K562 (cell line): ENCODE results near the gene LEMD1. TPM values are rescaled to one million over a fixed set of nuclear protein-coding genes. Genes with fewer than 3 reads are reported as not detected.
A peak's percentile ranks its signal among the peaks of the same experiment; 100 is the strongest.

Experiments
- ATAC-seq: fragments of 200-7000 bp; cut with Tn5 transposase; 3 replicates; pipeline ENCODE4 v1.9.1; 2020; ENCODE audit warnings: moderate library complexity
- BruUV-seq: library from RNA; stranded (reverse); fragments of 400-500 nt; replicated peaks from 2 replicates; lab custom pipeline; 2021; lab: Mats Ljungman, UMichigan
- CTCF ChIA-PET: fragments of 300-600 bp; formaldehyde crosslinking; extraction: SDS; loops from one replicate; lab custom pipeline; 2021; ENCODE audit warnings: low intra/inter-chr PET ratio; lab: Yijun Ruan, JAX
- POLR2A ChIA-PET: fragments of 300-600, 350-650 bp; sonication (Branson Sonifier 250); formaldehyde crosslinking; extraction: SDS; loops from one replicate; lab custom pipeline; 2021; ENCODE audit warnings: antibody characterized with exemption, inconsistent platforms; lab: Yijun Ruan, JAX
- DNase-seq, 4 experiments: peaks; one replicate each; pipeline versions ENCODE4 v3.0.0 to v3.0.0-alpha.2; 2011 to 2018; ENCODE audit warnings: low spot score in 3 of 4, mixed read lengths in 3 of 4; ENCODE audit errors: extremely low read depth in 1 of 4
- FAIRE-seq: peaks from 2 replicates; lab custom pipeline; 2011; peaks lifted over from hg19 to GRCh38; lab: Jason Lieb, UNC
- H2AFZ ChIP-seq: 2 replicates; pipeline ENCODE4 v1.6.0; 2011; ENCODE audit warnings: low read depth, low read length, control low read depth, inconsistent platforms
- H3K27ac ChIP-seq: fragments of 200-600 bp; 3 replicates; pipeline ENCODE4 v1.8.0; 2011; ENCODE audit warnings: low read depth, mild to moderate bottlenecking, control low read depth, inconsistent platforms, low read length, moderate library complexity, mixed read lengths; ENCODE audit errors: extremely low read depth
- H3K27me3 ChIP-seq, 2 experiments: fragments of 300-600 bp in 1 of 2; 2 replicates in 1 of 2; 3 replicates in 1 of 2; pipeline versions ENCODE4 v1.6.0 to v1.8.0; 2011; ENCODE audit warnings: inconsistent platforms in 2 of 2, low read length in 2 of 2, mild to moderate bottlenecking in 1 of 2, mixed read lengths in 1 of 2, moderate library complexity in 1 of 2; ENCODE audit not compliant: control insufficient read depth in 2 of 2, insufficient read depth in 2 of 2
- H3K36me3 ChIP-seq: fragments of 300-600 bp; 3 replicates; pipeline ENCODE4 v1.8.0; 2011; ENCODE audit warnings: mild to moderate bottlenecking, low read length, inconsistent platforms; ENCODE audit not compliant: control insufficient read depth, insufficient read depth
- H3K4me1 ChIP-seq, 2 experiments: fragments of 200-600 bp in 1 of 2; replicated peaks in 1 of 2; 2 replicates in 1 of 2; 3 replicates in 1 of 2; pipeline versions ENCODE4 v1.5.1 to v1.8.0; 2011; ENCODE audit warnings: inconsistent platforms in 2 of 2, low read length in 2 of 2, mild to moderate bottlenecking in 1 of 2, mixed read lengths in 1 of 2, moderate library complexity in 1 of 2; ENCODE audit not compliant: control insufficient read depth in 2 of 2, insufficient read depth in 2 of 2
- H3K4me2 ChIP-seq: 2 replicates; pipeline ENCODE4 v1.6.1; 2011; ENCODE audit warnings: low read length, control low read depth, inconsistent platforms, mixed read lengths; ENCODE audit not compliant: insufficient read depth
- H3K4me3 ChIP-seq: fragments of 200-600 bp; sonication (generic), shearing (Covaris generic); 2 replicates; pipeline ENCODE4 v1.5.1; 2016; ENCODE audit warnings: control low read depth, inconsistent platforms
- H3K79me2 ChIP-seq: fragments of 200-600 bp; 3 replicates; pipeline ENCODE4 v1.8.0; 2011; ENCODE audit warnings: low read length, inconsistent platforms; ENCODE audit not compliant: control insufficient read depth, insufficient read depth
- H3K9ac ChIP-seq, 2 experiments: 2 replicates each; pipeline versions ENCODE4 v1.6.0 to v1.6.1; 2011; ENCODE audit warnings: low read depth in 2 of 2, low read length in 2 of 2, control low read depth in 1 of 2, inconsistent platforms in 1 of 2, mild to moderate bottlenecking in 1 of 2, mixed read lengths in 1 of 2; ENCODE audit not compliant: insufficient read depth in 1 of 2
- H3K9me1 ChIP-seq: one replicate; pipeline ENCODE4 v1.6.0; 2011; ENCODE audit warnings: inconsistent platforms, mild to moderate bottlenecking, low read length, moderate library complexity; ENCODE audit not compliant: control insufficient read depth, insufficient read depth
- H3K9me3 ChIP-seq: replicated peaks from 2 replicates; pipeline ENCODE4 v1.5.1; 2011; ENCODE audit warnings: low read depth, low read length, inconsistent platforms; ENCODE audit not compliant: control insufficient read depth, insufficient read depth
- H4K20me1 ChIP-seq: replicated peaks from 2 replicates; pipeline ENCODE4 v1.6.1; 2011; ENCODE audit warnings: low read length, inconsistent platforms, mixed read lengths; ENCODE audit not compliant: control insufficient read depth, insufficient read depth
- CREBBP ChIP-seq: IDR thresholded peaks from one replicate; pipeline ENCODE4 v1.6.1; 2012; ENCODE audit warnings: low read depth, mild to moderate bottlenecking, control low read depth, inconsistent platforms, low read length
- EGR1 ChIP-seq: fragments of 450-650 bp; conservative IDR thresholded peaks from 2 replicates; pipeline ENCODE4 v1.6.1; 2017; ENCODE audit warnings: mild to moderate bottlenecking
- NFYB ChIP-seq: IDR thresholded peaks from 2 replicates; pipeline ENCODE4 v1.6.1; 2011; ENCODE audit warnings: mild to moderate bottlenecking, moderate library complexity; ENCODE audit not compliant: insufficient read length; ENCODE audit errors: extremely low read depth
- SRF ChIP-seq, 2 experiments: fragments of 250-450, 450-650 bp in 1 of 2; sonication (Bioruptor Pico) in 1 of 2; sonication (generic) in 1 of 2; formaldehyde crosslinking; IDR thresholded peaks; 2 replicates each; pipeline versions ENCODE4 v1.5.0 to v1.5.1; 2020 to 2022; ENCODE audit warnings: mild to moderate bottlenecking in 1 of 2, missing genetic modification reagents in 1 of 2
- ZBTB26 ChIP-seq: fragments of 450-650 bp; formaldehyde crosslinking; IDR thresholded peaks from 2 replicates; pipeline ENCODE4 v1.4.0; 2022; ENCODE audit warnings: missing genetic modification characterization
- WGBS: fragments of 100-300 bp; shearing (Covaris generic); methylation state at CpG from one replicate; pipeline ENCODE4 v1.1.6; 2016; ENCODE audit warnings: low coverage, mixed read lengths; ENCODE audit not compliant: insufficient coverage; ENCODE audit errors: missing lambda C conversion rate; 5-methylcytosine and 5-hydroxymethylcytosine counted together
- in situ Hi-C: fragments of 300-500 bp; cut with MboI; formaldehyde crosslinking; loops from 4 replicates; pipeline ENCODE4 v1.15.0; 2018; ENCODE audit warnings: inconsistent platforms, mixed read lengths
- intact Hi-C: fragments of 100-400 bp; cut with micrococcal nuclease; formaldehyde crosslinking; loops from 2 replicates; pipeline ENCODE4 v1.14.2; 2022
- polyA plus RNA-seq, 8 experiments: library from polyadenylated mRNA; depleted of rRNA in 4 of 8; stranded (reverse) in 5 of 8; unstranded in 3 of 8; fragments of >200 nt; fragmentation: Nextera tagmentation in 2 of 8; fragmentation: Illumina TruSeq in 1 of 8; extraction: Ambion mirVana in 2 of 8; extraction: Trizol in 1 of 8; gene quantifications; 2 replicates each; pipeline versions ENCODE4 v1.2.1 to v1.2.3, GENCODE V29; 2011 to 2014; ENCODE audit warnings: inconsistent platforms in 1 of 8, missing spikeins in 1 of 8
- total RNA-seq, 7 experiments: library from RNA; depleted of rRNA in 6 of 7; stranded (reverse); fragments of >200 nt in 6 of 7; fragmentation: Illumina TruSeq in 2 of 7; extraction: Trizol in 2 of 7; gene quantifications; 2 replicates each; pipeline versions ENCODE4 v1.2.1 to v1.2.3, GENCODE V29; 2011 to 2021; ENCODE audit warnings: low replicate concordance in 1 of 7

Gene LEMD1
- total and polyA plus RNA-seq, 9 of the 15 experiments (the other 6 are each of a cell fraction or from before 2014, with no cell fraction given): 0.11 to 2.4 (median 0.57) TPM; not detected in 1

GRCh38 chr1:205356440-205357139 is 65.3 kb downstream of the LEMD1 start, which contains the start of gene KLHDC8A:
KLHDC8A (minus strand) TSS chr1:205356922; CDS start chr1:205343604, 13,318 bp downstream.
- no peak for DNase-seq
- POLR2A ChIA-PET: no interaction called here
- BruUV-seq: no TSS peak
- Histone ChIP-seq H3K27me3 (peaks cover 44 to 73% of the 10 kb centered on the region in 2 experiments), H3K9me3 (no peaks in the 10 kb centered on the region)
- peak; percentile 47 for TF ChIP-seq EGR1
- no peak for TF ChIP-seq ZBTB26 (CRISPR knock-in tag)
- no peak for TF ChIP-seq CREBBP
- TF ChIP-seq SRF (CRISPR knock-in tag; IDR thresholded peaks at IDR 0.05): no peak
- no peak for TF ChIP-seq NFYB
- TF ChIP-seq, all 486 proteins: peak for 1
- Histone ChIP-seq H3K4me2 (no peak within 1 kb of the TSS), H3K9me1 (no peaks in the 10 kb centered on the region), H4K20me1 (peaks cover 17% of the 10 kb centered on the region; the same call in 1 of the 2 replicates), H3K9ac (peak within 1 kb of the TSS in 1 of 2 experiments; percentile 26; a peak in 1 of 4 replicates), H3K79me2 (no peaks in the 10 kb centered on the region), H3K36me3 (no peaks in the 10 kb centered on the region), H2AFZ (no peak within 1 kb of the TSS), H3K4me1 (peaks cover 0 to 3% of the 10 kb centered on the region in 2 experiments; a peak in 1 of 5 replicates), H3K4me3 (no peak within 1 kb of the TSS), H3K27ac (no peak within 1 kb of the TSS)
- intact Hi-C loops: loop anchor here (10.0 kb wide), 1 partner anchor 78 kb away; no protein-coding TSS in a partner anchor
- ATAC-seq (no peak), FAIRE-seq (no peak)
- CTCF ChIA-PET: interaction anchor here (0.6 kb wide), 1 partner anchor 295 kb away, joined by 4 read pairs; no protein-coding TSS in a partner anchor
- WGBS: 4% methylated on average over 19 of the region's 20 CpGs
- in situ Hi-C loops: loop anchor here (10.0 kb wide), 1 partner anchor 128 kb away; no protein-coding TSS in a partner anchor
